ENCODE results near the gene GAS7.

The GAS7 gene

GRCh38 chr17:10112962-10113361 is 85.4 kb downstream of the GAS7 start:
- Histone ChIP-seq H3K9me3 (ENCODE audit: low read depth, low read length) (no peaks in the 10 kb centered on the region), H3K36me3 (ENCODE audit: insufficient read depth, low read length) (no peaks in the 10 kb centered on the region), H3K9ac (ENCODE audit: insufficient read length) (no peak overlapping the region), H3K27ac (no peak overlapping the region), H3K4me3 (no peak overlapping the region)
- TF ChIP-seq FOXP2 (optimal IDR thresholded peaks at IDR 0.05; ENCODE audit: control extremely low read depth, extremely low read length, insufficient read depth) (no peak), EZH2 (IDR thresholded peaks at IDR 0.05) (no peak), POLR2AphosphoS5 (IDR thresholded peaks at IDR 0.05; ENCODE audit: borderline replicate concordance, low read depth, low read length) (no peak)
- DNase-seq (ENCODE audit: low read depth, low spot score), result no peak

- TF ChIP-seq EZH2 (IDR thresholded peaks at IDR 0.05) (no peak), POLR2AphosphoS5 (IDR thresholded peaks at IDR 0.05; ENCODE audit: borderline replicate concordance, low read depth, low read length) (no peak), FOXP2 (optimal IDR thresholded peaks at IDR 0.05; ENCODE audit: control extremely low read depth, extremely low read length, insufficient read depth) (no peak)
- no peak overlapping the region for H3K4me3 ChIP-seq
- no peaks in the 10 kb centered on the region for H3K36me3 ChIP-seq (ENCODE audit: insufficient read depth, low read length)
- no peak overlapping the region for H3K9ac ChIP-seq (ENCODE audit: insufficient read length)
- no peaks in the 10 kb centered on the region for H3K9me3 ChIP-seq (ENCODE audit: low read depth, low read length)
- no peak for DNase-seq (ENCODE audit: low read depth, low spot score)
- H3K27ac ChIP-seq, result no peak overlapping the region
Observed at GRCh38 chr17:10111907-10112452, 86.4 kb downstream of the GAS7 start.

GRCh38 chr17:10109146-10109545 is 89.3 kb downstream of the GAS7 start:
- Histone ChIP-seq H3K27ac (no peak overlapping the region), H3K9me3 (ENCODE audit: low read depth, low read length) (no peaks in the 10 kb centered on the region), H3K4me3 (no peak overlapping the region), H3K9ac (ENCODE audit: insufficient read length) (no peak overlapping the region), H3K36me3 (ENCODE audit: insufficient read depth, low read length) (no peaks in the 10 kb centered on the region)
- no peak for TF ChIP-seq POLR2AphosphoS5 (IDR thresholded peaks at IDR 0.05; ENCODE audit: borderline replicate concordance, low read depth, low read length)
- TF ChIP-seq EZH2 (IDR thresholded peaks at IDR 0.05), result no peak
- no peak for TF ChIP-seq FOXP2 (optimal IDR thresholded peaks at IDR 0.05; ENCODE audit: control extremely low read depth, extremely low read length, insufficient read depth)
- no peak for DNase-seq (ENCODE audit: low read depth, low spot score)

- no peak for DNase-seq (ENCODE audit: low read depth, low spot score)
- Histone ChIP-seq H3K9ac (ENCODE audit: insufficient read length) (no peak overlapping the region), H3K4me3 (no peak overlapping the region), H3K36me3 (ENCODE audit: insufficient read depth, low read length) (no peaks in the 10 kb centered on the region), H3K9me3 (ENCODE audit: low read depth, low read length) (no peaks in the 10 kb centered on the region), H3K27ac (no peak overlapping the region)
- TF ChIP-seq FOXP2 (optimal IDR thresholded peaks at IDR 0.05; ENCODE audit: control extremely low read depth, extremely low read length, insufficient read depth) (no peak), POLR2AphosphoS5 (IDR thresholded peaks at IDR 0.05; ENCODE audit: borderline replicate concordance, low read depth, low read length) (no peak), EZH2 (IDR thresholded peaks at IDR 0.05) (no peak)
Observed at GRCh38 chr17:10107316-10108165, 90.9 kb downstream of the GAS7 start.

- Histone ChIP-seq H3K4me3 (no peak overlapping the region), H3K36me3 (ENCODE audit: insufficient read depth, low read length) (no peaks in the 10 kb centered on the region), H3K9me3 (ENCODE audit: low read depth, low read length) (no peaks in the 10 kb centered on the region), H3K27ac (no peak overlapping the region), H3K9ac (ENCODE audit: insufficient read length) (no peak overlapping the region)
- TF ChIP-seq POLR2AphosphoS5 (IDR thresholded peaks at IDR 0.05; ENCODE audit: borderline replicate concordance, low read depth, low read length) (no peak), EZH2 (IDR thresholded peaks at IDR 0.05) (no peak)
- no peak for DNase-seq (ENCODE audit: low read depth, low spot score)
Observed at GRCh38 chr17:10106067-10106466, 92.3 kb downstream of the GAS7 start.

- no peak for DNase-seq (ENCODE audit: low read depth, low spot score)
- Histone ChIP-seq H3K9ac (ENCODE audit: insufficient read length) (no peak overlapping the region), H3K4me3 (no peak overlapping the region), H3K36me3 (ENCODE audit: insufficient read depth, low read length) (no peaks in the 10 kb centered on the region), H3K27ac (no peak overlapping the region), H3K9me3 (ENCODE audit: low read depth, low read length) (no peaks in the 10 kb centered on the region)
- TF ChIP-seq POLR2AphosphoS5 (IDR thresholded peaks at IDR 0.05; ENCODE audit: borderline replicate concordance, low read depth, low read length) (no peak), EZH2 (IDR thresholded peaks at IDR 0.05) (no peak), FOXP2 (optimal IDR thresholded peaks at IDR 0.05; ENCODE audit: control extremely low read depth, extremely low read length, insufficient read depth) (no peak)
Observed at GRCh38 chr17:10105513-10106001, 92.8 kb downstream of the GAS7 start.

- TF ChIP-seq FOXP2 (optimal IDR thresholded peaks at IDR 0.05; ENCODE audit: control extremely low read depth, extremely low read length, insufficient read depth) (no peak), EZH2 (IDR thresholded peaks at IDR 0.05) (no peak), POLR2AphosphoS5 (IDR thresholded peaks at IDR 0.05; ENCODE audit: borderline replicate concordance, low read depth, low read length) (no peak)
- Histone ChIP-seq H3K36me3 (ENCODE audit: insufficient read depth, low read length) (no peaks in the 10 kb centered on the region), H3K9ac (ENCODE audit: insufficient read length) (no peak overlapping the region), H3K4me3 (no peak overlapping the region), H3K27ac (no peak overlapping the region), H3K9me3 (ENCODE audit: low read depth, low read length) (no peaks in the 10 kb centered on the region)
- no peak for DNase-seq (ENCODE audit: low read depth, low spot score)
Observed at GRCh38 chr17:10103712-10104111, 94.7 kb downstream of the GAS7 start.

- H3K36me3 ChIP-seq (ENCODE audit: insufficient read depth, low read length), result no peaks in the 10 kb centered on the region
- TF ChIP-seq POLR2AphosphoS5 (IDR thresholded peaks at IDR 0.05; ENCODE audit: borderline replicate concordance, low read depth, low read length) (no peak), FOXP2 (optimal IDR thresholded peaks at IDR 0.05; ENCODE audit: control extremely low read depth, extremely low read length, insufficient read depth) (no peak), EZH2 (IDR thresholded peaks at IDR 0.05) (no peak)
- H3K4me3 ChIP-seq, result no peak overlapping the region
- no peaks in the 10 kb centered on the region for H3K9me3 ChIP-seq (ENCODE audit: low read depth, low read length)
- H3K9ac ChIP-seq (ENCODE audit: insufficient read length), result no peak overlapping the region
- no peak for DNase-seq (ENCODE audit: low read depth, low spot score)
- H3K27ac ChIP-seq, result no peak overlapping the region
Observed at GRCh38 chr17:10102817-10103216, 95.6 kb downstream of the GAS7 start.
